SK-N-SH (cell line): ENCODE results near the gene SCTR. TPM values are rescaled to one million over a fixed set of nuclear protein-coding genes. Genes with fewer than 3 reads are reported as not detected.

Experiments used
- CTCF ChIA-PET: fragments of 300-600, 350-600 bp; formaldehyde crosslinking; extraction: SDS; loops from one replicate; lab custom pipeline; 2021; lab: Yijun Ruan, JAX
- POLR2A ChIA-PET: fragments of 350-600 bp; sonication (Branson Sonifier 250); formaldehyde crosslinking; extraction: SDS; loops from one replicate; lab custom pipeline; 2020; ENCODE audit warnings: antibody characterized with exemption, inconsistent platforms; lab: Yijun Ruan, JAX
- DNase-seq: peaks from one replicate; pipeline ENCODE4 v3.0.0; 2012
- H2AFZ ChIP-seq: fragments of 200-600 bp; sonication (generic); 2 replicates; pipeline ENCODE4 v1.8.1; 2016; ENCODE audit warnings: antibody characterized with exemption, mild to moderate bottlenecking, low read depth
- H3F3A ChIP-seq: fragments of 200-600 bp; sonication (generic); replicated peaks from 2 replicates; pipeline ENCODE3; 2016; ENCODE audit warnings: antibody characterized with exemption, mild to moderate bottlenecking; ENCODE audit not compliant: insufficient read depth
- H3K27ac ChIP-seq, 2 experiments: fragments of 200-500 bp in 1 of 2; fragments of 200-600 bp in 1 of 2; sonication (Bioruptor generic) in 1 of 2; sonication (generic), shearing (Covaris generic) in 1 of 2; 2 replicates each; pipeline versions ENCODE4 v1.5.1 to v1.6.1; 2014 to 2016; ENCODE audit warnings: low read depth in 2 of 2, inconsistent platforms in 1 of 2, low read length in 1 of 2, mild to moderate bottlenecking in 1 of 2, mixed read lengths in 1 of 2
- H3K27me3 ChIP-seq: fragments of 200-600 bp; sonication (generic), shearing (Covaris generic); 2 replicates; pipeline ENCODE4 v1.6.1; 2016; ENCODE audit warnings: mixed run types; ENCODE audit not compliant: insufficient read depth
- H3K36me3 ChIP-seq, 2 experiments: fragments of 200-500 bp in 1 of 2; fragments of 200-600 bp in 1 of 2; sonication (Bioruptor generic) in 1 of 2; sonication (generic) in 1 of 2; replicated peaks in 1 of 2; 2 replicates each; pipeline versions ENCODE3 to v1.5.1; 2014 to 2016; ENCODE audit warnings: low read length in 1 of 2, mild to moderate bottlenecking in 1 of 2; ENCODE audit not compliant: insufficient read depth in 2 of 2, control insufficient read depth in 1 of 2
- H3K4me1 ChIP-seq, 2 experiments: fragments of 200-500 bp in 1 of 2; fragments of 200-600 bp in 1 of 2; sonication (Bioruptor generic) in 1 of 2; sonication (generic), shearing (Covaris generic) in 1 of 2; 2 replicates each; pipeline versions ENCODE4 v1.5.1 to v1.6.1; 2014 to 2016; ENCODE audit warnings: low read depth in 1 of 2, low read length in 1 of 2, mixed run types in 1 of 2; ENCODE audit not compliant: insufficient read depth in 2 of 2, control insufficient read depth in 1 of 2
- H3K4me2 ChIP-seq: fragments of 200-600 bp; sonication (generic), shearing (Covaris generic); 2 replicates; pipeline ENCODE4 v1.6.1; 2017; ENCODE audit warnings: mixed run types
- H3K4me3 ChIP-seq, 2 experiments: fragments of 200-500 bp in 1 of 2; fragments of 200-600 bp in 1 of 2; sonication (Bioruptor generic) in 1 of 2; sonication (generic), shearing (Covaris generic) in 1 of 2; 2 replicates each; pipeline versions ENCODE4 v1.5.1 to v1.8.1; 2014 to 2016; ENCODE audit warnings: low read depth in 2 of 2, inconsistent platforms in 1 of 2, low read length in 1 of 2, mild to moderate bottlenecking in 1 of 2, mixed read lengths in 1 of 2, moderate library complexity in 1 of 2
- H3K79me2 ChIP-seq: fragments of 200-600 bp; sonication (generic); 2 replicates; pipeline ENCODE4 v1.8.1; 2017; ENCODE audit warnings: mild to moderate bottlenecking; ENCODE audit not compliant: insufficient read depth
- H3K9ac ChIP-seq: fragments of 200-600 bp; sonication (generic); 2 replicates; pipeline ENCODE4 v1.6.1; 2017; ENCODE audit warnings: mixed run types
- H3K9me2 ChIP-seq: fragments of 200-600 bp; sonication (generic); 2 replicates; pipeline ENCODE4 v1.6.1; 2017; ENCODE audit warnings: mixed run types
- H3K9me3 ChIP-seq: fragments of 200-600 bp; sonication (generic); 2 replicates; pipeline ENCODE4 v1.6.1; 2017; ENCODE audit warnings: mixed run types, mild to moderate bottlenecking, moderate library complexity
- H4K20me1 ChIP-seq: fragments of 200-600 bp; sonication (generic); 2 replicates; pipeline ENCODE4 v1.6.1; 2017; ENCODE audit warnings: mild to moderate bottlenecking, mixed run types; ENCODE audit not compliant: insufficient read depth
- CTCF ChIP-seq: fragments of 200-600 bp; sonication (generic); IDR thresholded peaks from 2 replicates; pipeline ENCODE4 v1.6.1; 2017; ENCODE audit warnings: antibody characterized with exemption, mild to moderate bottlenecking, moderate library complexity
- ELF1 ChIP-seq: IDR thresholded peaks from 2 replicates; pipeline ENCODE4 v1.4.0; 2012
- EZH2phosphoT487 ChIP-seq: fragments of 200-600 bp; sonication (generic); IDR thresholded peaks from 2 replicates; pipeline ENCODE4 v1.6.1; 2017; ENCODE audit warnings: low read depth, mixed run types, mild to moderate bottlenecking, antibody characterized with exemption, moderate library complexity, borderline replicate concordance
- FOSL2 ChIP-seq: IDR thresholded peaks from 2 replicates; pipeline ENCODE4 v1.4.0; 2012; ENCODE audit warnings: low read depth, mild to moderate bottlenecking, moderate library complexity, borderline replicate concordance
- FOXM1 ChIP-seq: IDR thresholded peaks from 2 replicates; pipeline ENCODE4 v1.4.0; 2012; ENCODE audit warnings: low read depth, mild to moderate bottlenecking
- GATA2 ChIP-seq: sonication (generic); formaldehyde crosslinking; IDR thresholded peaks from 2 replicates; pipeline ENCODE4 v1.5.0; 2020; ENCODE audit warnings: mild to moderate bottlenecking, missing genetic modification reagents
- JUND ChIP-seq: IDR thresholded peaks from 2 replicates; pipeline ENCODE4 v1.4.0; 2012
- NFIC ChIP-seq: IDR thresholded peaks from 2 replicates; pipeline ENCODE4 v1.4.0; 2012; ENCODE audit warnings: borderline replicate concordance
- NRF1 ChIP-seq: IDR thresholded peaks from 2 replicates; pipeline ENCODE4 v1.6.1; 2012; ENCODE audit warnings: low read depth, mild to moderate bottlenecking, low read length
- POLR2AphosphoS5 ChIP-seq: IDR thresholded peaks from 2 replicates; pipeline ENCODE4 v1.6.1; 2012; ENCODE audit warnings: low read depth, low read length
- RAD21 ChIP-seq: IDR thresholded peaks from 2 replicates; pipeline ENCODE4 v1.6.1; 2012; ENCODE audit warnings: mild to moderate bottlenecking, low read length
- RCOR1 ChIP-seq: fragments of 150-350 bp; IDR thresholded peaks from 2 replicates; pipeline ENCODE4 v1.6.1; 2017; ENCODE audit warnings: antibody characterized with exemption, low read length
- RFX5 ChIP-seq: IDR thresholded peaks from 2 replicates; pipeline ENCODE4 v1.6.1; 2012; ENCODE audit warnings: mild to moderate bottlenecking, improper control_type of control experiment, low read length
- SMC3 ChIP-seq: IDR thresholded peaks from 2 replicates; pipeline ENCODE4 v1.6.1; 2012; ENCODE audit warnings: low read depth, low read length, improper control_type of control experiment
- TCF12 ChIP-seq: IDR thresholded peaks from 2 replicates; pipeline ENCODE4 v1.4.0; 2012
- TEAD4 ChIP-seq: IDR thresholded peaks from 2 replicates; pipeline ENCODE4 v1.4.0; 2012; ENCODE audit warnings: mild to moderate bottlenecking, borderline replicate concordance; ENCODE audit not compliant: insufficient read depth
- YY1 ChIP-seq: IDR thresholded peaks from 2 replicates; pipeline ENCODE4 v1.4.0; 2012; ENCODE audit warnings: low read depth, mild to moderate bottlenecking
- WGBS: methylation state at CpG from one replicate; pipeline ENCODE4 v1.1.6; 2017; ENCODE audit warnings: low lambda C conversion rate; 5-methylcytosine and 5-hydroxymethylcytosine counted together
- polyA plus RNA-seq, 3 experiments: library from polyadenylated mRNA; depleted of rRNA; stranded (reverse); fragments of >200 nt; gene quantifications; 2 replicates each; pipeline ENCODE4 v1.2.3, GENCODE V29; 2012

Gene SCTR
- polyA plus RNA-seq, 1 of the 3 experiments (the other 2 are of a cell fraction), result not detected

- no peak overlapping the region for H3K4me2 ChIP-seq
- no peak overlapping the region for H3K27ac ChIP-seq
- CTCF ChIA-PET, result interaction anchor here (8.1 kb wide), 1 partner anchor 13 kb away, joined by 85 read pairs; no protein-coding TSS in a partner anchor
- no peaks in the 10 kb centered on the region for H4K20me1 ChIP-seq
- no peaks in the 10 kb centered on the region for H3K79me2 ChIP-seq
- H3K9me3 ChIP-seq, result no peaks in the 10 kb centered on the region
- TF ChIP-seq TCF12 (no peak), FOXM1 (no peak), POLR2AphosphoS5 (no peak), RCOR1 (no peak), TEAD4 (no peak), SMC3 (no peak), ELF1 (no peak), EZH2phosphoT487 (no peak), CTCF (no peak), JUND (no peak), RAD21 (no peak), GATA2 (CRISPR knock-in tag) (no peak), NFIC (no peak), YY1 (no peak), RFX5 (no peak), FOSL2 (no peak), NRF1 (no peak)
- TF ChIP-seq, all 33 proteins: peak for 0
- H3K9me2 ChIP-seq, result no peaks in the 10 kb centered on the region
- POLR2A ChIA-PET, result no interaction called here
- H3K4me1 ChIP-seq, result peaks cover 0 to 33% of the 10 kb centered on the region in 2 experiments; a peak in 1 of 4 replicates
- no peaks in the 10 kb centered on the region for H3F3A ChIP-seq
- WGBS, result 78% methylated on average over 9 of the region's 10 CpGs
- no peaks in the 10 kb centered on the region for H3K36me3 ChIP-seq
- no peak for DNase-seq
- no peak overlapping the region for H3K4me3 ChIP-seq
- no peak overlapping the region for H3K9ac ChIP-seq
- no peak overlapping the region for H2AFZ ChIP-seq
- H3K27me3 ChIP-seq, result no peaks in the 10 kb centered on the region
Observed at GRCh38 chr2:119489232-119489952, 34.9 kb downstream of the SCTR start.
